GM13977 (cell line): ENCODE measurements around the gene MGME1.

Source experiments
- DNase-seq: peaks from one replicate; pipeline ENCODE4 v3.0.0; 2012; ENCODE audit warnings: low spot score
- CTCF ChIP-seq: IDR thresholded peaks from 2 replicates; pipeline ENCODE4 v1.5.1; 2012; ENCODE audit warnings: mild to moderate bottlenecking, control low read depth; ENCODE audit not compliant: insufficient read depth; ENCODE audit errors: extremely low read depth, missing control alignments
- in situ Hi-C: fragments of 300-500 bp; cut with MboI; formaldehyde crosslinking; loops from one replicate; pipeline ENCODE4 v1.12.0; 2022; ENCODE audit warnings: low sequenced_read_pairs, low pct_unique_long_range_greater_than_20kb, mixed read lengths, inconsistent platforms; ENCODE audit not compliant: unreplicated experiment

MGME1 gene

GRCh38 chr20:18006684-18007083, 37.9 kb downstream of the MGME1 start:
- no peak for TF ChIP-seq CTCF
- DNase-seq: no peak
- in situ Hi-C loops: no loop called here

- TF ChIP-seq CTCF: no peak
- DNase-seq: no peak
- in situ Hi-C loops: no loop called here
These were observed 38.9 kb downstream of the MGME1 start for GRCh38 chr20:18007534-18008292.

GRCh38 chr20:18009116-18009515, 40.3 kb downstream of the MGME1 start:
- in situ Hi-C loops: no loop called here
- no peak for DNase-seq
- TF ChIP-seq CTCF: no peak

- no peak for DNase-seq
- no peak for TF ChIP-seq CTCF
- in situ Hi-C loops: no loop called here
These were observed 42.7 kb downstream of the MGME1 start for GRCh38 chr20:18011482-18011881.

GRCh38 chr20:18011951-18012645, 43.3 kb downstream of the MGME1 start:
- no peak for TF ChIP-seq CTCF
- in situ Hi-C loops: no loop called here
- no peak for DNase-seq

- TF ChIP-seq CTCF: no peak
- in situ Hi-C loops: no loop called here
- no peak for DNase-seq
These were observed 44.1 kb downstream of the MGME1 start for GRCh38 chr20:18012901-18013300.
